CD4-positive, alpha-beta T cell (primary cell): ENCODE results near the gene XPO6. TPM values are rescaled to one million over a fixed set of nuclear protein-coding genes. Genes with fewer than 3 reads are reported as not detected.
A peak's percentile ranks its signal among the peaks of the same experiment; 100 is the strongest.

Experiments
- ATAC-seq: fragments of 200-7000 bp; cut with Tn5 transposase; one replicate; pipeline ENCODE4 v1.10.0; 2022; ENCODE audit warnings: mild to moderate bottlenecking; ENCODE audit not compliant: poor library complexity
- CTCF ChIA-PET: fragments of 350-600 bp; sonication (Branson Sonifier 250); formaldehyde crosslinking; loops from one replicate; lab custom pipeline; 2021; ENCODE audit warnings: antibody characterized with exemption, inconsistent platforms; lab: Charles Lee
- POLR2A ChIA-PET: fragments of 350-600 bp; sonication (Branson Sonifier 250); formaldehyde crosslinking; loops from one replicate; lab custom pipeline; 2021; ENCODE audit warnings: antibody characterized with exemption, inconsistent platforms; lab: Charles Lee
- DNase-seq, 14 experiments: peaks; one replicate each; pipeline ENCODE4 v3.0.0-alpha.2; 2013 to 2020; ENCODE audit warnings: mixed read lengths in 2 of 14
- H3K27ac ChIP-seq, 2 donors: one replicate each; pipeline versions ENCODE4 v1.5.1 to v1.7.0; 2013; ENCODE audit warnings: low read length in 2 of 2, low read depth in 1 of 2, mild to moderate bottlenecking in 1 of 2
- H3K27me3 ChIP-seq, 2 experiments: 1 replicate in 1 of 2; 2 replicates in 1 of 2; pipeline versions ENCODE4 v1.6.1 to v1.7.0; 2013; ENCODE audit warnings: low read length in 2 of 2, control low read depth in 1 of 2, mild to moderate bottlenecking in 1 of 2, moderate library complexity in 1 of 2; ENCODE audit not compliant: insufficient read depth in 2 of 2, control insufficient read depth in 1 of 2
- H3K36me3 ChIP-seq: one replicate; pipeline ENCODE4 v1.6.1; 2013; ENCODE audit warnings: low read length, control low read depth; ENCODE audit not compliant: insufficient read depth
- H3K4me1 ChIP-seq: one replicate; pipeline ENCODE4 v1.6.1; 2013; ENCODE audit warnings: low read length, control low read depth; ENCODE audit not compliant: insufficient read depth
- H3K4me3 ChIP-seq: one replicate; pipeline ENCODE4 v1.5.1; 2013; ENCODE audit warnings: mild to moderate bottlenecking, low read length, moderate library complexity
- H3K9me3 ChIP-seq, 2 experiments: 1 replicate in 1 of 2; 2 replicates in 1 of 2; pipeline versions ENCODE4 v1.6.1 to v1.7.0; 2013; ENCODE audit warnings: low read length in 2 of 2, mild to moderate bottlenecking in 2 of 2, control low read depth in 1 of 2, moderate library complexity in 1 of 2; ENCODE audit not compliant: control insufficient read depth in 1 of 2, insufficient read depth in 1 of 2
- H3K27ac Mint-ChIP-seq: one replicate; pipeline ENCODE4 v1.8.0; 2020; ENCODE audit warnings: mixed read lengths
- H3K27me3 Mint-ChIP-seq: one replicate; pipeline ENCODE4 v1.8.0; 2021; ENCODE audit warnings: mixed read lengths
- H3K36me3 Mint-ChIP-seq: one replicate; pipeline ENCODE4 v1.8.0; 2021; ENCODE audit warnings: low read depth, mixed read lengths
- H3K4me1 Mint-ChIP-seq: one replicate; pipeline ENCODE4 v1.8.0; 2021; ENCODE audit warnings: low read depth, mixed read lengths
- H3K4me3 Mint-ChIP-seq: one replicate; pipeline ENCODE4 v1.8.0; 2020; ENCODE audit warnings: mild to moderate bottlenecking, mixed read lengths
- H3K9me3 Mint-ChIP-seq: one replicate; pipeline ENCODE4 v1.8.0; 2020; ENCODE audit warnings: mixed read lengths
- CTCF ChIP-seq: fragments of 200-600 bp; IDR thresholded peaks from one replicate; pipeline ENCODE4 v1.8.0; 2022; ENCODE audit warnings: antibody characterized with exemption, mild to moderate bottlenecking
- intact Hi-C, 2 experiments: fragments of 100-400 bp; cut with DNase I in 1 of 2; cut with micrococcal nuclease in 1 of 2; formaldehyde crosslinking; loops; one replicate each; pipeline versions ENCODE4 v1.15.1 to v1.9.0; 2023 to 2025; cut with DNase I, micrococcal nuclease
- total RNA-seq, 174 experiments: library from RNA in 2 of 174; stranded (reverse) in 2 of 174; gene quantifications; one replicate each; pipeline ENCODE4 v1.2.3 and lab custom pipeline; 2021 to 2026

Gene XPO6
- total RNA-seq, 2 experiments from 2014 or later: 378 to 390 TPM

DNA sequence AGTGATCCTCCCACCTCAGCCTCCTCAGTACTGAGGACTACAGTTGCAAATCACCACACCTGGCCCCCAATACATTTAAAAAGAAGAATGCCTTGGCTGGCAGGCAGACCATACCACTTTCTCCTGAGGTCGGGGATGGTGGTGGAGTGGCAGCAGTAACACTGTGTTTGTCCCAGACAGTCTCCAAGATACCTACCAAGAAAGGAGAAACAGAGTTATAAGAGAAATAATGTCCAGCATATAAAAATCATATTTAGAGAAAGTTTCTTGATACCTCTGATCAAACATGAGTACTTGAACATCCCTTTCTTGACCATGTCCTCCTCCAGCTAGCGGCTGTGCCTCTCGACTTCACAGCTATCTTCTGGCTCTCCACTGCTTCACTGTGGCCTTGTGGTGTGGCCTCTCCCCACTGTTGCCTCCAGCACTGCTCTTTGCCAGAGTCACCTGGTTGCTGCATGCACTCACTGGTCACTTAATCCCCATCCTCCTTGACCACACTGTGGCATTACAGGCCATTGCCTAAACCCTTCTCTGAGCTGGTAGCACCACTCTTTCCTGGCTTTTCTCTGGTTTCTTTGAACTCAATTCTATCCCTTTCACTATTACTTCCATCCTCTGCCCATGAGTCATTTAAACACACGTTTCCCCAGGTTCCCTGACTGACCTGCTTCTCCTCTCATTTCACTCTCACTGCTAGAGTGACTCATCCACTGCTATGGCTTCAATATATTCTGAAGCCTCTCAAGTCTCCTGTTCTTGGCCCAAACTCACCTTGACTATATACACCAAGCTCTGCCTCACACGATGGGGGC lies 45.2 kb downstream of the XPO6 start:
- peaks cover 88% of the 10 kb centered on the region for H3K36me3 Mint-ChIP-seq
- intact Hi-C loops: loop anchor here in 1 of 2 experiments (2.0 kb wide), 1 partner anchor 14 kb away; no protein-coding TSS in a partner anchor

DNA sequence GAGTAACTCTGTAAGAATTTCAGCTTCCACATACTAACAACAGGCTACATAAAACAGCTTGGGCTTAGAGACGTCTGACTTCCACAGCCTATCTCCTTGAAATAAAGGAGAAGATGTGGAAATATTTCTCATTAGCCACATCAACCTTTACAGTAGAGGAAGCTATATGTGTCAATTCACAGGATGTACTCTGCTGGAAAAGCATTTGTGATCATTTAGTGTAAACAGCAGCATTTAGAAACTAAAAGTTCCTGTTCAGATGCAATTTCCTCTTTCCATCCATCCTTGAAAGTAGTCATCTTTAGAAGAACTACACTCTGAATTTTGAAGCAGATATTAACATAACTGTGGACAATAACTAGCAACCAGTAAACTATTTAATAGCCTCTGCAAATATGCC lies 46.2 kb downstream of the XPO6 start:
- no peak for TF ChIP-seq CTCF
- Mint-ChIP-seq H3K27me3 (no peaks in the 10 kb centered on the region), H3K9me3 (no peaks in the 10 kb centered on the region), H3K27ac (peak overlapping the region; percentile 87), H3K36me3 (peaks cover 95% of the 10 kb centered on the region), H3K4me3 (peak overlapping the region; percentile 16), H3K4me1 (peaks cover 94% of the 10 kb centered on the region)
- intact Hi-C loops: no loop called here
- Histone ChIP-seq H3K4me3 (no peak overlapping the region), H3K27me3 (no peaks in the 10 kb centered on the region), H3K9me3 (no peaks in the 10 kb centered on the region), H3K36me3 (peaks cover 85% of the 10 kb centered on the region), H3K27ac (peak overlapping the region; percentile 1 to 36), H3K4me1 (peaks cover 59% of the 10 kb centered on the region)
- ChIA-PET CTCF (interaction anchor here (3.9 kb wide), 1 partner anchor 25 kb away, joined by 12 read pairs; no protein-coding TSS in a partner anchor), POLR2A (interaction anchor here (0.9 to 2.9 kb wide), 5 partner anchors 13 to 25 kb away, joined by 3 to 10 read pairs (median 4); no protein-coding TSS in a partner anchor)
- ATAC-seq (no peak), DNase-seq (no peak)

More for the DNA sequence above, 45.2 kb downstream of the XPO6 start:
- Histone ChIP-seq H3K27me3 (no peaks in the 10 kb centered on the region), H3K9me3 (no peaks in the 10 kb centered on the region), H3K27ac (peak overlapping the region in 1 of 2 donors; percentile 13), H3K36me3 (peaks cover 80% of the 10 kb centered on the region), H3K4me3 (no peak overlapping the region), H3K4me1 (peaks cover 59% of the 10 kb centered on the region)
- Mint-ChIP-seq H3K9me3 (no peaks in the 10 kb centered on the region), H3K4me1 (peaks cover 86% of the 10 kb centered on the region), H3K27me3 (no peaks in the 10 kb centered on the region), H3K4me3 (no peak overlapping the region), H3K27ac (peak overlapping the region; percentile 87)
- TF ChIP-seq CTCF: no peak
- CTCF ChIA-PET: interaction anchor here (0.7 to 1.5 kb wide), 5 partner anchors 12 to 36 kb away, joined by 3 to 4 read pairs (median 3); no protein-coding TSS in a partner anchor
- ATAC-seq (no peak), DNase-seq (peak in 1 of 14 experiments; percentile 38)
- POLR2A ChIA-PET: interaction anchor here (1.2 to 4.5 kb wide), 3 partner anchors 20 to 27 kb away, joined by 4 to 25 read pairs (median 4); no protein-coding TSS in a partner anchor

- H3K4me3 ChIP-seq: no peak overlapping the region
- POLR2A ChIA-PET: interaction anchor here (0.8 to 2.9 kb wide), 6 partner anchors 9 to 45 kb away, joined by 3 to 10 read pairs (median 3); no protein-coding TSS in a partner anchor
- H3K4me1 ChIP-seq: peaks cover 49% of the 10 kb centered on the region
- peak overlapping the region; percentile 87 for H3K27ac Mint-ChIP-seq
- no peaks in the 10 kb centered on the region for H3K27me3 ChIP-seq
- H3K9me3 ChIP-seq: no peaks in the 10 kb centered on the region
- H3K4me1 Mint-ChIP-seq: peaks cover 95% of the 10 kb centered on the region
- no peaks in the 10 kb centered on the region for H3K9me3 Mint-ChIP-seq
- H3K36me3 ChIP-seq: peaks cover 81% of the 10 kb centered on the region
- DNase-seq (no peak), ATAC-seq (no peak)
- peak overlapping the region; percentile 15 for H3K4me3 Mint-ChIP-seq
- intact Hi-C loops: no loop called here
- no peak for TF ChIP-seq CTCF
- H3K36me3 Mint-ChIP-seq: peaks cover 94% of the 10 kb centered on the region
- CTCF ChIA-PET: interaction anchor here (1.2 to 3.9 kb wide), 4 partner anchors 23 to 54 kb away, joined by 3 to 12 read pairs (median 4); no protein-coding TSS in a partner anchor
- peak overlapping the region in 1 of 2 donors; percentile 31 for H3K27ac ChIP-seq
- no peaks in the 10 kb centered on the region for H3K27me3 Mint-ChIP-seq
Observed at GRCh38 chr16:28164140-28164539, 47.6 kb downstream of the XPO6 start.
